ENCODE measurements around the gene MYOG.

DNA sequence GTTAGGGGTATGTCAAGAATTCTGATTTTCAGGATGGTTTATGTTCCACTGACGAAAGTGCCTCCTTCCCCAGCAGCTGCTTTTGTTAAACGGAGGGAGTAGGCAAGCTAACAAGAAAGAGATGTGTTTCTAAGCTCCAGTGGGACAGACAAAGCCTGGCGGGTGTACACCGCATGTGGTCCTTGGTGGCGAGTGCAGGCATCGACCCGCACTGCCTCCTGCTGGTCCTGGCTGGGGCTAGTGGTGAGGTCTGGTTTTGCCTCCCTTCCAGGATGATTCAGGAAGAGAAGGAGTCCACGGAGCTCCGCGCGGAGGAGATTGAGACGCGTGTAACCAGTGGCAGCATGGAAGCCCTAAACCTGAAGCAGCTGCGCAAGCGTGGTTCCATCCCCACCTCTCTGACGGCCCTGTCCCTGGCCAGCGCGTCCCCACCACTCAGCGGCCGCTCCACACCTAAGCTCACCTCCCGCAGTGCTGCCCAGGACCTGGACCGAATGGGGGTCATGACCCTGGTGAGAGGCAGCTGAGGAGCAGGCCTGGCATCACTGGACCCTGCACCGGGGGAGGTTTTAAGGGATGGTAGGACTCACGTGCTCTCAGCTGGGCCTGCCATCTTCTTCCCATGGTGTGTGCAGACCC is 30.5 kb downstream of the MYOG start:
- no peak for TF ChIP-seq EZH2 (IDR thresholded peaks at IDR 0.05; ENCODE audit: borderline replicate concordance, insufficient read depth, low read depth, low read length, poor library complexity, severe bottlenecking)
- TF ChIP-seq, protein P1, sequence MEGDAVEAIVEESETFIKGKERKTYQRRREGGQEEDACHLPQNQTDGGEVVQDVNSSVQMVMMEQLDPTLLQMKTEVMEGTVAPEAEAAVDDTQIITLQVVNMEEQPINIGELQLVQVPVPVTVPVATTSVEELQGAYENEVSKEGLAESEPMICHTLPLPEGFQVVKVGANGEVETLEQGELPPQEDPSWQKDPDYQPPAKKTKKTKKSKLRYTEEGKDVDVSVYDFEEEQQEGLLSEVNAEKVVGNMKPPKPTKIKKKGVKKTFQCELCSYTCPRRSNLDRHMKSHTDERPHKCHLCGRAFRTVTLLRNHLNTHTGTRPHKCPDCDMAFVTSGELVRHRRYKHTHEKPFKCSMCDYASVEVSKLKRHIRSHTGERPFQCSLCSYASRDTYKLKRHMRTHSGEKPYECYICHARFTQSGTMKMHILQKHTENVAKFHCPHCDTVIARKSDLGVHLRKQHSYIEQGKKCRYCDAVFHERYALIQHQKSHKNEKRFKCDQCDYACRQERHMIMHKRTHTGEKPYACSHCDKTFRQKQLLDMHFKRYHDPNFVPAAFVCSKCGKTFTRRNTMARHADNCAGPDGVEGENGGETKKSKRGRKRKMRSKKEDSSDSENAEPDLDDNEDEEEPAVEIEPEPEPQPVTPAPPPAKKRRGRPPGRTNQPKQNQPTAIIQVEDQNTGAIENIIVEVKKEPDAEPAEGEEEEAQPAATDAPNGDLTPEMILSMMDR (IDR thresholded peaks at IDR 0.05) = no peak
